Endothelial cell of umbilical vein (primary cell): ENCODE measurements around the gene PYGO1. TPM values are rescaled to one million over a fixed set of nuclear protein-coding genes. Genes with fewer than 3 reads are reported as not detected.

ENCODE experiments used
- BruUV-seq: library from RNA; stranded (reverse); fragments of 400-500 nt; replicated peaks from 2 replicates; lab custom pipeline; 2021; lab: Mats Ljungman, UMichigan
- CTCF ChIA-PET: fragments of 300-600, 350-600 bp; sonication (Branson Sonifier 250); formaldehyde crosslinking; loops from one replicate; lab custom pipeline; 2021; ENCODE audit warnings: antibody characterized with exemption, inconsistent platforms; lab: Charles Lee
- POLR2A ChIA-PET: fragments of 300-600, 350-600 bp; sonication (Branson Sonifier 250); formaldehyde crosslinking; loops from one replicate; lab custom pipeline; 2021; ENCODE audit warnings: antibody characterized with exemption, inconsistent platforms; lab: Charles Lee
- DNase-seq: peaks from one replicate; pipeline ENCODE4 v3.0.0-alpha.2; 2011; ENCODE audit warnings: low read depth, low spot score
- FAIRE-seq: peaks from 2 replicates; lab custom pipeline; 2011; peaks lifted over from hg19 to GRCh38; lab: Jason Lieb, UNC
- H2AFZ ChIP-seq: 2 replicates; pipeline ENCODE4 v1.6.0; 2012; ENCODE audit warnings: low read depth, low read length, control low read depth, inconsistent platforms
- H3K27ac ChIP-seq: 2 replicates; pipeline ENCODE4 v1.5.1; 2011; ENCODE audit warnings: low read depth, mild to moderate bottlenecking, control low read depth, low read length, moderate library complexity; ENCODE audit not compliant: insufficient read depth
- H3K27me3 ChIP-seq, 2 experiments: 2 replicates each; pipeline versions ENCODE4 v1.6.0 to v1.6.1; 2011; ENCODE audit warnings: low read length in 2 of 2, mixed read lengths in 1 of 2; ENCODE audit not compliant: control insufficient read depth in 2 of 2, insufficient read depth in 2 of 2
- H3K36me3 ChIP-seq, 2 experiments: 2 replicates in 1 of 2; 3 replicates in 1 of 2; pipeline ENCODE4 v1.5.1; 2011; ENCODE audit warnings: low read length in 2 of 2, mild to moderate bottlenecking in 1 of 2, moderate library complexity in 1 of 2; ENCODE audit not compliant: control insufficient read depth in 2 of 2, insufficient read depth in 2 of 2; ENCODE audit errors: extremely low read depth in 1 of 2
- H3K4me1 ChIP-seq: 3 replicates; pipeline ENCODE4 v1.5.1; 2011; ENCODE audit warnings: mild to moderate bottlenecking, low read length; ENCODE audit not compliant: control insufficient read depth, insufficient read depth; ENCODE audit errors: extremely low read depth
- H3K4me2 ChIP-seq: 2 replicates; pipeline ENCODE4 v1.6.1; 2011; ENCODE audit warnings: low read length, control low read depth, mixed read lengths; ENCODE audit not compliant: insufficient read depth
- H3K4me3 ChIP-seq, 3 experiments: fragments of 200-600 bp in 1 of 3; sonication (generic), shearing (Covaris generic) in 1 of 3; replicated peaks in 1 of 3; 2 replicates each; pipeline ENCODE4 v1.5.1; 2011 to 2016; ENCODE audit warnings: control low read depth in 3 of 3, low read length in 3 of 3, mild to moderate bottlenecking in 2 of 3, inconsistent platforms in 1 of 3, low read depth in 1 of 3, moderate library complexity in 1 of 3; ENCODE audit not compliant: insufficient read depth in 1 of 3
- H3K79me2 ChIP-seq: 2 replicates; pipeline ENCODE4 v1.6.0; 2012; ENCODE audit warnings: low read length, inconsistent platforms; ENCODE audit not compliant: control insufficient read depth, insufficient read depth
- H3K9ac ChIP-seq: replicated peaks from 2 replicates; pipeline ENCODE3; 2011; ENCODE audit warnings: low read length, control low read depth; ENCODE audit not compliant: insufficient read depth; ENCODE audit errors: extremely low read depth
- H3K9me1 ChIP-seq: replicated peaks from 3 replicates; pipeline ENCODE4 v1.6.0; 2011; ENCODE audit warnings: mild to moderate bottlenecking, low read length; ENCODE audit not compliant: control insufficient read depth, insufficient read depth; ENCODE audit errors: extremely low read depth
- H3K9me3 ChIP-seq: replicated peaks from 2 replicates; pipeline ENCODE4 v1.5.1; 2012; ENCODE audit warnings: low read length, inconsistent platforms; ENCODE audit not compliant: control insufficient read depth, insufficient read depth
- H4K20me1 ChIP-seq: replicated peaks from 2 replicates; pipeline ENCODE3; 2011; ENCODE audit warnings: mild to moderate bottlenecking, low read length; ENCODE audit not compliant: control insufficient read depth, insufficient read depth; ENCODE audit errors: extremely low read depth
- FOS ChIP-seq: IDR thresholded peaks from 2 replicates; pipeline ENCODE4 v1.6.1; 2011; ENCODE audit warnings: mild to moderate bottlenecking, low read length, moderate library complexity, borderline replicate concordance; ENCODE audit not compliant: insufficient read depth
- GATA2 ChIP-seq: IDR thresholded peaks from 2 replicates; pipeline ENCODE4 v1.7.0; 2011; ENCODE audit warnings: low read depth, mild to moderate bottlenecking, moderate library complexity, mixed read lengths, low read length; ENCODE audit not compliant: insufficient read length, insufficient read depth
- JUN ChIP-seq: IDR thresholded peaks from 2 replicates; pipeline ENCODE4 v1.6.1; 2011; ENCODE audit warnings: borderline replicate concordance, low read depth; ENCODE audit not compliant: insufficient read length, insufficient read depth
- MYC ChIP-seq: IDR thresholded peaks from one replicate; pipeline ENCODE4 v1.6.1; 2011; ENCODE audit warnings: mild to moderate bottlenecking, low read depth, low read length
- POLR2A ChIP-seq: IDR thresholded peaks from 2 replicates; pipeline ENCODE4 v1.6.1; 2012; ENCODE audit warnings: low read depth, mild to moderate bottlenecking, control low read depth, low read length
- dilution Hi-C: fragments of 300-500 bp; cut with MboI; formaldehyde crosslinking; loops from one replicate; pipeline ENCODE4 v1.15.0; 2019; ENCODE audit warnings: low sequenced_read_pairs; ENCODE audit not compliant: extremely low pct_ligation_motif_present
- intact Hi-C: fragments of 100-400 bp; cut with micrococcal nuclease; formaldehyde crosslinking; loops from one replicate; pipeline ENCODE4 v1.10.0; 2022
- polyA plus RNA-seq, 4 experiments: library from polyadenylated mRNA; depleted of rRNA in 3 of 4; stranded (reverse) in 3 of 4; unstranded in 1 of 4; fragments of >200 nt; gene quantifications; 2 replicates each; pipeline versions ENCODE4 v1.2.1 to v1.2.3, GENCODE V29; 2011 to 2012; ENCODE audit warnings: missing spikeins in 1 of 4
- total RNA-seq: library from RNA; stranded (reverse); gene quantifications from 2 replicates; pipeline ENCODE4 v1.2.3, GENCODE V29; 2021
- TF ChIP-seq, protein P1 (sequence below), 2 donors: IDR thresholded peaks; 1 replicate in 1 of 2; 2 replicates in 1 of 2; pipeline ENCODE4 v1.5.1; 2011; ENCODE audit warnings: low read length in 2 of 2, mild to moderate bottlenecking in 2 of 2, moderate library complexity in 2 of 2, control low read depth in 1 of 2, inconsistent platforms in 1 of 2, low read depth in 1 of 2; ENCODE audit not compliant: insufficient read depth in 1 of 2; ENCODE audit errors: extremely low read depth in 1 of 2
- TF ChIP-seq, protein P2 (sequence below): IDR thresholded peaks from 2 replicates; pipeline ENCODE4 v1.6.1; 2011; ENCODE audit not compliant: insufficient read depth, insufficient read length

Gene PYGO1
- total and polyA plus RNA-seq, 2 donors (not counting 3 experiments of a cell fraction or from before 2014, with no cell fraction given): 1.9 to 7.6 TPM

DNA sequence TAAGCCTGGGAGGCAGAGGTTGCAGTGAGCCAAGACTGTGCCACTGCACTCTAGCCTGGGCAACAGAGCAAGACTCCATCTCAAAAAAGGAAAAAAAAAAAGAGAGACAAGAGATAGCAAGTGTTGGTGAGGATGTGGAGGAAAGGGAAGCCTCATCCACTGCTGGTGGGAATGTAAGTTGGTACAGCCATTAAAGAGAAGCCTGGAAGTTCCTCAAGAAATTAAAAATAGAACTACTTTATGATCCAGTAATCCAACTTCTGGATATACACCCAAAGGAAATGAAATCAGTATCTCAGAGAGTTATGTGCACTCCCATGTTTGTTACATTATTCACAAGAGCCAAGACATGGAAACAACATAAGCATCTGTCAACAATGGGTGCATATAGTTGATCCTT, 14.9 kb downstream of the PYGO1 start:
- Histone ChIP-seq H3K4me3 (no peak overlapping the region), H3K27ac (no peak overlapping the region), H4K20me1 (no peaks in the 10 kb centered on the region), H3K9ac (no peak overlapping the region), H3K9me3 (no peaks in the 10 kb centered on the region), H3K4me1 (no peaks in the 10 kb centered on the region), H3K9me1 (no peaks in the 10 kb centered on the region), H2AFZ (no peak overlapping the region), H3K4me2 (no peak overlapping the region), H3K79me2 (no peaks in the 10 kb centered on the region), H3K27me3 (no peaks in the 10 kb centered on the region), H3K36me3 (no peaks in the 10 kb centered on the region)
- TF ChIP-seq GATA2 (no peak), POLR2A (no peak), MYC (no peak), FOS (no peak), JUN (no peak)
- TF ChIP-seq, protein P1, sequence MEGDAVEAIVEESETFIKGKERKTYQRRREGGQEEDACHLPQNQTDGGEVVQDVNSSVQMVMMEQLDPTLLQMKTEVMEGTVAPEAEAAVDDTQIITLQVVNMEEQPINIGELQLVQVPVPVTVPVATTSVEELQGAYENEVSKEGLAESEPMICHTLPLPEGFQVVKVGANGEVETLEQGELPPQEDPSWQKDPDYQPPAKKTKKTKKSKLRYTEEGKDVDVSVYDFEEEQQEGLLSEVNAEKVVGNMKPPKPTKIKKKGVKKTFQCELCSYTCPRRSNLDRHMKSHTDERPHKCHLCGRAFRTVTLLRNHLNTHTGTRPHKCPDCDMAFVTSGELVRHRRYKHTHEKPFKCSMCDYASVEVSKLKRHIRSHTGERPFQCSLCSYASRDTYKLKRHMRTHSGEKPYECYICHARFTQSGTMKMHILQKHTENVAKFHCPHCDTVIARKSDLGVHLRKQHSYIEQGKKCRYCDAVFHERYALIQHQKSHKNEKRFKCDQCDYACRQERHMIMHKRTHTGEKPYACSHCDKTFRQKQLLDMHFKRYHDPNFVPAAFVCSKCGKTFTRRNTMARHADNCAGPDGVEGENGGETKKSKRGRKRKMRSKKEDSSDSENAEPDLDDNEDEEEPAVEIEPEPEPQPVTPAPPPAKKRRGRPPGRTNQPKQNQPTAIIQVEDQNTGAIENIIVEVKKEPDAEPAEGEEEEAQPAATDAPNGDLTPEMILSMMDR (IDR thresholded peaks at IDR 0.05; ENCODE audit: extremely low read depth in 1 of 2, insufficient read depth in 1 of 2, low read depth in 1 of 2, low read length in 2 of 2): no peak
- TF ChIP-seq, protein P2, sequence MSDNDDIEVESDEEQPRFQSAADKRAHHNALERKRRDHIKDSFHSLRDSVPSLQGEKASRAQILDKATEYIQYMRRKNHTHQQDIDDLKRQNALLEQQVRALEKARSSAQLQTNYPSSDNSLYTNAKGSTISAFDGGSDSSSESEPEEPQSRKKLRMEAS: no peak
- FAIRE-seq (no peak), DNase-seq (no peak)
- no TSS peak for BruUV-seq
- dilution Hi-C loops (no loop called here), intact Hi-C loops (no loop called here)
- CTCF ChIA-PET: interaction anchor here (1.2 kb wide), 1 partner anchor 13 kb away, joined by 3 read pairs; no protein-coding TSS in a partner anchor
- POLR2A ChIA-PET: no interaction called here
